HepG2 (cell line): ENCODE results near the gene CEP83. TPM values are rescaled to one million over a fixed set of nuclear protein-coding genes. Genes with fewer than 3 reads are reported as not detected.

Source experiments
- ATAC-seq: fragments of 200-7000 bp; cut with Tn5 transposase; 3 replicates; pipeline ENCODE4 v1.9.1; 2020; ENCODE audit warnings: mild to moderate bottlenecking, moderate library complexity
- BruUV-seq: library from RNA; stranded (reverse); fragments of 400-500 nt; replicated peaks from 2 replicates; lab custom pipeline; 2021; lab: Mats Ljungman, UMichigan
- CTCF ChIA-PET: fragments of 300-600 bp; formaldehyde crosslinking; extraction: SDS; loops from one replicate; lab custom pipeline; 2021; ENCODE audit warnings: low total read pairs, inconsistent platforms, low intra/inter-chr PET ratio; lab: Yijun Ruan, JAX
- POLR2A ChIA-PET: fragments of 350-600 bp; sonication (Branson Sonifier 250); formaldehyde crosslinking; loops from one replicate; lab custom pipeline; 2020; ENCODE audit warnings: antibody characterized with exemption, inconsistent platforms; lab: Yijun Ruan, JAX
- DNase-seq: peaks from one replicate; pipeline ENCODE4 v3.0.0-alpha.2; 2015; ENCODE audit warnings: low spot score
- FAIRE-seq: peaks from 3 replicates; lab custom pipeline; 2011; peaks lifted over from hg19 to GRCh38; lab: Jason Lieb, UNC
- H2AFZ ChIP-seq: one replicate; pipeline ENCODE4 v1.6.1; 2011; ENCODE audit warnings: low read length, inconsistent platforms
- H3K27ac ChIP-seq: fragments of 300-600 bp; 3 replicates; pipeline ENCODE4 v1.8.0; 2011; ENCODE audit warnings: mixed run types, mild to moderate bottlenecking, mixed read lengths, low read length, inconsistent platforms; ENCODE audit not compliant: insufficient read depth; ENCODE audit errors: extremely low read length
- H3K27me3 ChIP-seq, 2 experiments: fragments of 200-600 bp in 1 of 2; 2 replicates in 1 of 2; 3 replicates in 1 of 2; pipeline versions ENCODE4 v1.6.0 to v1.8.0; 2011; ENCODE audit warnings: low read length in 2 of 2, mild to moderate bottlenecking in 2 of 2, moderate library complexity in 2 of 2, inconsistent platforms in 1 of 2; ENCODE audit not compliant: insufficient read depth in 2 of 2, control insufficient read depth in 1 of 2
- H3K36me3 ChIP-seq, 2 experiments: fragments of 200-600 bp in 1 of 2; replicated peaks in 1 of 2; 2 replicates in 1 of 2; 3 replicates in 1 of 2; pipeline versions ENCODE4 v1.5.1 to v1.8.0; 2011; ENCODE audit warnings: low read length in 2 of 2, inconsistent platforms in 1 of 2; ENCODE audit not compliant: insufficient read depth in 2 of 2, control insufficient read depth in 1 of 2
- H3K4me1 ChIP-seq: 2 replicates; pipeline ENCODE4 v1.5.1; 2012; ENCODE audit warnings: low read length, inconsistent platforms; ENCODE audit not compliant: insufficient read depth
- H3K4me2 ChIP-seq: 2 replicates; pipeline ENCODE4 v1.6.0; 2011; ENCODE audit warnings: low read depth, low read length, inconsistent platforms
- H3K4me3 ChIP-seq, 3 experiments: fragments of 200-600 bp in 1 of 3; sonication (generic), shearing (Covaris generic) in 1 of 3; replicated peaks in 1 of 3; 2 replicates each; pipeline ENCODE4 v1.5.1; 2011 to 2016; ENCODE audit warnings: low read length in 3 of 3, inconsistent platforms in 2 of 3, low read depth in 2 of 3, mild to moderate bottlenecking in 2 of 3, control low read depth in 1 of 3, mixed read lengths in 1 of 3; ENCODE audit not compliant: insufficient read depth in 1 of 3
- H3K79me2 ChIP-seq: one replicate; pipeline ENCODE4 v1.6.1; 2011; ENCODE audit warnings: low read length, inconsistent platforms; ENCODE audit not compliant: insufficient read depth
- H3K9ac ChIP-seq: 2 replicates; pipeline ENCODE4 v1.6.0; 2011; ENCODE audit warnings: mild to moderate bottlenecking, low read depth, low read length, inconsistent platforms; ENCODE audit not compliant: insufficient read depth
- H3K9me3 ChIP-seq: 2 replicates; pipeline ENCODE4 v1.5.1; 2012; ENCODE audit warnings: mild to moderate bottlenecking, low read length
- H4K20me1 ChIP-seq: 2 replicates; pipeline ENCODE4 v1.6.0; 2011; ENCODE audit warnings: inconsistent platforms, mild to moderate bottlenecking, low read length, moderate library complexity; ENCODE audit not compliant: insufficient read depth
- ARNT2 ChIP-seq: sonication (generic); formaldehyde crosslinking; IDR thresholded peaks from 2 replicates; pipeline ENCODE4 v1.8.0; 2022; ENCODE audit warnings: mild to moderate bottlenecking, low read depth, missing genetic modification reagents, moderate library complexity
- CREB3 ChIP-seq: sonication (generic); formaldehyde crosslinking; IDR thresholded peaks from 2 replicates; pipeline ENCODE4 v1.5.0; 2020; ENCODE audit warnings: missing genetic modification reagents
- MIXL1 ChIP-seq: IDR thresholded peaks from 2 replicates; pipeline ENCODE4 v1.6.1; 2016
- NRL ChIP-seq: sonication (generic); formaldehyde crosslinking; IDR thresholded peaks from 2 replicates; pipeline ENCODE4 v1.5.0; 2020; ENCODE audit warnings: missing genetic modification reagents, mild to moderate bottlenecking, moderate library complexity, borderline replicate concordance
- PREB ChIP-seq: sonication (generic); formaldehyde crosslinking; IDR thresholded peaks from 2 replicates; pipeline ENCODE4 v1.4.0; 2020; ENCODE audit warnings: missing genetic modification reagents
- SMC3 ChIP-seq: IDR thresholded peaks from 2 replicates; pipeline ENCODE4 v1.6.1; 2011; ENCODE audit warnings: low read length, improper control_type of control experiment
- SNAPC5 ChIP-seq: sonication (generic); formaldehyde crosslinking; IDR thresholded peaks from 2 replicates; pipeline ENCODE4 v1.8.1; 2023; ENCODE audit warnings: mild to moderate bottlenecking, missing genetic modification reagents, borderline replicate concordance
- SP140L ChIP-seq: sonication (generic); formaldehyde crosslinking; IDR thresholded peaks from 2 replicates; pipeline ENCODE4 v1.4.0; 2020; ENCODE audit warnings: missing genetic modification reagents, borderline replicate concordance
- SUZ12 ChIP-seq: fragments of 150-350 bp; IDR thresholded peaks from 2 replicates; pipeline ENCODE4 v1.6.1; 2014; ENCODE audit warnings: low read depth, low read length
- THAP8 ChIP-seq: sonication (generic); formaldehyde crosslinking; IDR thresholded peaks from 2 replicates; pipeline ENCODE4 v1.5.1; 2020; ENCODE audit warnings: missing genetic modification reagents, mild to moderate bottlenecking, borderline replicate concordance
- ZNF124 ChIP-seq: sonication (generic); formaldehyde crosslinking; IDR thresholded peaks from 2 replicates; pipeline ENCODE4 v1.4.0; 2020; ENCODE audit warnings: missing genetic modification reagents
- ZNF18 ChIP-seq: sonication (generic); formaldehyde crosslinking; IDR thresholded peaks from 2 replicates; pipeline ENCODE4 v1.8.0; 2022; ENCODE audit warnings: mild to moderate bottlenecking, missing genetic modification reagents; ENCODE audit not compliant: insufficient replicate concordance
- ZNF354B ChIP-seq: sonication (generic); formaldehyde crosslinking; IDR thresholded peaks from 2 replicates; pipeline ENCODE4 v1.8.0; 2022; ENCODE audit warnings: mild to moderate bottlenecking, missing genetic modification reagents
- ZNF549 ChIP-seq: sonication (generic); formaldehyde crosslinking; IDR thresholded peaks from 2 replicates; pipeline ENCODE4 v1.5.0; 2020; ENCODE audit warnings: missing genetic modification reagents
- ZNF709 ChIP-seq: sonication (generic); formaldehyde crosslinking; IDR thresholded peaks from 2 replicates; pipeline ENCODE4 v1.5.0; 2020; ENCODE audit warnings: mild to moderate bottlenecking, missing genetic modification reagents
- WGBS: methylation state at CpG from one replicate; pipeline ENCODE4 v1.1.6; 2017; ENCODE audit warnings: low lambda C conversion rate; 5-methylcytosine and 5-hydroxymethylcytosine counted together
- in situ Hi-C: cut with HindIII; loops from 2 replicates; pipeline ENCODE4 v1.10.0; 2017; ENCODE audit warnings: low pct_unique_long_range_greater_than_20kb; ENCODE audit not compliant: extremely low pct_ligation_motif_present
- intact Hi-C: fragments of 100-400 bp; cut with micrococcal nuclease; formaldehyde crosslinking; loops from one replicate; pipeline ENCODE4 v1.10.0; 2022; ENCODE audit not compliant: unreplicated experiment
- polyA plus RNA-seq, 8 experiments: library from polyadenylated mRNA; depleted of rRNA in 3 of 8; stranded (reverse) in 7 of 8; unstranded in 1 of 8; fragments of >200 nt; fragmentation: Illumina TruSeq in 4 of 8; extraction: Trizol in 4 of 8; gene quantifications; 2 replicates each; pipeline versions ENCODE4 v1.2.1 to v1.2.3, GENCODE V29; 2011 to 2016; ENCODE audit warnings: low read depth in 4 of 8, missing spikeins in 1 of 8, mixed read lengths in 1 of 8; ENCODE audit not compliant: insufficient read depth in 1 of 8
- total RNA-seq, 5 experiments: library from RNA; depleted of rRNA; stranded (reverse); fragments of >200 nt; fragmentation: Illumina TruSeq; extraction: Trizol; gene quantifications; 2 replicates each; pipeline ENCODE4 v1.2.3, GENCODE V29; 2016; ENCODE audit warnings: low read depth in 1 of 5
- TF ChIP-seq, protein P1 (sequence below): sonication (generic); formaldehyde crosslinking; IDR thresholded peaks from 2 replicates; pipeline ENCODE4 v1.9.0; 2021; ENCODE audit warnings: missing genetic modification reagents, borderline replicate concordance

The CEP83 gene
- total and polyA plus RNA-seq, 2 of the 13 experiments (the other 11 are each of a cell fraction or from before 2014, with no cell fraction given), result 6.2 to 19.2 TPM

DNA sequence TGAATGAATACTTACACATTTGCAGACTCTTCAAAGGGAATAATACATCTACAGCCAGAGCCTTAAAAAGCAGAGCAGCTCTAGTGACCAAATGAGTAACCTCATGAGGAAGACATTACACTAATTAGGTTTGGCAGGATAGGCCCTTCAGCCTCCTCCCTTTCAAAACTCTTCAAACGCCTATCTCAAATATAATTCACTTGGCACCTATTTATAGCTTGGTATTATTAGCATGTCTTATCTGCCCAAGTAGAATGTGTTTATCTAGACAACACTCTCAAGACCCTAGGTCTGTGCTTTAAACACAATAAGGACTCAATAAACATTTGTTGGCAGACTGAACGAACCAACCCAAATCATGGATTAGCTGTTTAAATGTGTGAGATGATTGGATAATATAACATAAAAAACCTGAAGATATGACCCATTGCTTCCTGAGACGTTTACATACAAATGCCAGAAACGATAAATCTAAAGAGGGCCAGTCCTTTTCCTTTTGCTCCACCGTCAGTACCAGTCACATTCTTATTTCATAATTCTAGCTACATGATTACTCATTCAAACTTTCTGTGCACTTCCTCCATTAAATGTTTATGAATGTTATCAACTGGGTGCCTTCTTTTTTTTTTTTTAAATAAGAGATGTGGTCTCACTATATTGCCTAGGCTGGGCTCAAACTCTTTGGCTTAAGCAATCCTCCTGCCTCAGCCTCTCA lies 123.3 kb downstream of the CEP83 start:
- no TSS peak for BruUV-seq
- Histone ChIP-seq H3K36me3 (0 out of 5 replicates have a peak, but pooled peaks cover 2 to 3% of the 10 kb centered on the region in 2 experiments), H3K27me3 (no peaks in the 10 kb centered on the region), H3K4me2 (no peak overlapping the region), H3K79me2 (no peaks in the 10 kb centered on the region), H3K4me3 (no peak overlapping the region), H2AFZ (no peak overlapping the region), H3K27ac (no peak overlapping the region), H3K9ac (no peak overlapping the region), H3K4me1 (no peaks in the 10 kb centered on the region), H4K20me1 (no peaks in the 10 kb centered on the region), H3K9me3 (no peaks in the 10 kb centered on the region)
- CTCF ChIA-PET, result no interaction called here
- DNase-seq, result no peak
- in situ Hi-C loops (no loop called here), intact Hi-C loops (no loop called here)
- no peak for ATAC-seq
- FAIRE-seq, result no peak
- 93% methylated on average over 5 of the region's 5 CpGs for WGBS
- POLR2A ChIA-PET, result no interaction called here
- TF ChIP-seq SP140L, result no peak
- no peak for TF ChIP-seq MIXL1 (CRISPR knock-in tag)
- TF ChIP-seq ZNF18 (CRISPR knock-in tag), result no peak
- no peak for TF ChIP-seq SNAPC5 (CRISPR knock-in tag)
- no peak for TF ChIP-seq CREB3 (CRISPR knock-in tag)
- no peak for TF ChIP-seq ZNF709 (CRISPR knock-in tag)
- TF ChIP-seq SUZ12, result no peak
- no peak for TF ChIP-seq THAP8 (CRISPR knock-in tag)
- TF ChIP-seq NRL (CRISPR knock-in tag), result no peak
- TF ChIP-seq ARNT2, result no peak
- TF ChIP-seq ZNF549 (CRISPR knock-in tag), result no peak
- no peak for TF ChIP-seq ZNF354B (CRISPR knock-in tag)
- no peak for TF ChIP-seq PREB (CRISPR knock-in tag)
- TF ChIP-seq SMC3, result no peak
- no peak for TF ChIP-seq ZNF124 (CRISPR knock-in tag)
- TF ChIP-seq, protein P1, sequence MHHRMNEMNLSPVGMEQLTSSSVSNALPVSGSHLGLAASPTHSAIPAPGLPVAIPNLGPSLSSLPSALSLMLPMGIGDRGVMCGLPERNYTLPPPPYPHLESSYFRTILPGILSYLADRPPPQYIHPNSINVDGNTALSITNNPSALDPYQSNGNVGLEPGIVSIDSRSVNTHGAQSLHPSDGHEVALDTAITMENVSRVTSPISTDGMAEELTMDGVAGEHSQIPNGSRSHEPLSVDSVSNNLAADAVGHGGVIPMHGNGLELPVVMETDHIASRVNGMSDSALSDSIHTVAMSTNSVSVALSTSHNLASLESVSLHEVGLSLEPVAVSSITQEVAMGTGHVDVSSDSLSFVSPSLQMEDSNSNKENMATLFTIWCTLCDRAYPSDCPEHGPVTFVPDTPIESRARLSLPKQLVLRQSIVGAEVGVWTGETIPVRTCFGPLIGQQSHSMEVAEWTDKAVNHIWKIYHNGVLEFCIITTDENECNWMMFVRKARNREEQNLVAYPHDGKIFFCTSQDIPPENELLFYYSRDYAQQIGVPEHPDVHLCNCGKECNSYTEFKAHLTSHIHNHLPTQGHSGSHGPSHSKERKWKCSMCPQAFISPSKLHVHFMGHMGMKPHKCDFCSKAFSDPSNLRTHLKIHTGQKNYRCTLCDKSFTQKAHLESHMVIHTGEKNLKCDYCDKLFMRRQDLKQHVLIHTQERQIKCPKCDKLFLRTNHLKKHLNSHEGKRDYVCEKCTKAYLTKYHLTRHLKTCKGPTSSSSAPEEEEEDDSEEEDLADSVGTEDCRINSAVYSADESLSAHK (CRISPR knock-in tag), result no peak
